HEK293 (cell line): Measurements from ENCODE around the gene CXCL11.
A peak's percentile ranks its signal among the peaks of the same experiment; 100 is the strongest.

ENCODE experiments used
- CTCF ChIA-PET: fragments of 350-600 bp; formaldehyde crosslinking; extraction: SDS; loops from one replicate; lab custom pipeline; 2021; ENCODE audit warnings: antibody characterized with exemption; lab: Yijun Ruan, JAX
- POLR2A ChIA-PET: fragments of 300-600 bp; formaldehyde crosslinking; extraction: SDS; loops from one replicate; lab custom pipeline; 2020; ENCODE audit warnings: antibody characterized with exemption, inconsistent platforms; lab: Yijun Ruan, JAX
- H3K27ac ChIP-seq: fragments of 200-500 bp; sonication (Bioruptor generic); 2 replicates; pipeline ENCODE4 v1.5.1; 2014; ENCODE audit warnings: low read depth, low read length, control low read depth, inconsistent platforms; ENCODE audit errors: extremely low read depth
- H3K36me3 ChIP-seq, 2 experiments: fragments of 200-500 bp in 1 of 2; sonication (Bioruptor generic) in 1 of 2; 1 replicate in 1 of 2; 2 replicates in 1 of 2; pipeline ENCODE4 v1.5.1; 2014 to 2017; ENCODE audit warnings: inconsistent platforms in 2 of 2, low read length in 2 of 2; ENCODE audit not compliant: control insufficient read depth in 2 of 2, insufficient read depth in 1 of 2
- H3K4me1 ChIP-seq: fragments of 200-500 bp; sonication (Bioruptor generic); 2 replicates; pipeline ENCODE4 v1.5.1; 2014; ENCODE audit warnings: mild to moderate bottlenecking, low read length, inconsistent platforms; ENCODE audit not compliant: control insufficient read depth, insufficient read depth
- H3K4me3 ChIP-seq: 2 replicates; pipeline ENCODE4 v1.5.1; 2011; ENCODE audit warnings: low read depth, mild to moderate bottlenecking, control low read depth, low read length, moderate library complexity
- H3K9me3 ChIP-seq: fragments of 200-500 bp; sonication (Bioruptor generic); 2 replicates; pipeline ENCODE4 v1.5.1; 2014; ENCODE audit warnings: low read depth, low read length, inconsistent platforms; ENCODE audit not compliant: control insufficient read depth, insufficient read depth
- GFI1B ChIP-seq: fragments of 450-650 bp; formaldehyde crosslinking; IDR thresholded peaks from 2 replicates; pipeline ENCODE4 v1.5.1; 2016; ENCODE audit warnings: missing biosample characterization, missing genetic modification characterization
- GLI2 ChIP-seq: fragments of 450-650 bp; formaldehyde crosslinking; IDR thresholded peaks from 2 replicates; pipeline ENCODE4; 2017; ENCODE audit warnings: missing biosample characterization, missing genetic modification characterization, low read depth, borderline replicate concordance
- MZF1 ChIP-seq: fragments of 450-650 bp; formaldehyde crosslinking; IDR thresholded peaks from 2 replicates; pipeline ENCODE4 v1.5.1; 2017; ENCODE audit warnings: missing biosample characterization, missing genetic modification characterization, borderline replicate concordance
- PRDM1 ChIP-seq: fragments of 450-650 bp; formaldehyde crosslinking; IDR thresholded peaks from 2 replicates; pipeline ENCODE4; 2016; ENCODE audit warnings: missing biosample characterization, missing genetic modification characterization
- PRDM4 ChIP-seq: fragments of 450-650 bp; formaldehyde crosslinking; IDR thresholded peaks from 2 replicates; pipeline ENCODE4 v1.5.1; 2017; ENCODE audit warnings: missing biosample characterization, missing genetic modification characterization
- SP3 ChIP-seq: fragments of 450-650 bp; formaldehyde crosslinking; IDR thresholded peaks from 2 replicates; pipeline ENCODE4 v1.5.1; 2016; ENCODE audit warnings: missing biosample characterization, missing genetic modification characterization
- YY2 ChIP-seq: fragments of 450-650 bp; formaldehyde crosslinking; IDR thresholded peaks from 2 replicates; pipeline ENCODE4 v1.5.1; 2016; ENCODE audit warnings: missing biosample characterization, missing genetic modification characterization
- ZBTB11 ChIP-seq: fragments of 450-650 bp; formaldehyde crosslinking; conservative IDR thresholded peaks from 2 replicates; pipeline ENCODE4 v1.5.1; 2016; ENCODE audit warnings: low read depth, missing biosample characterization, missing genetic modification characterization
- ZBTB48 ChIP-seq: fragments of 450-650 bp; formaldehyde crosslinking; IDR thresholded peaks from 2 replicates; pipeline ENCODE4 v1.5.1; 2016; ENCODE audit warnings: missing biosample characterization, missing genetic modification characterization
- ZNF169 ChIP-seq: fragments of 450-650 bp; formaldehyde crosslinking; IDR thresholded peaks from 2 replicates; pipeline ENCODE4 v1.5.1; 2016; ENCODE audit warnings: missing biosample characterization, missing genetic modification characterization
- ZNF214 ChIP-seq: fragments of 450-650 bp; formaldehyde crosslinking; IDR thresholded peaks from 2 replicates; pipeline ENCODE4 v1.5.1; 2017; ENCODE audit warnings: missing biosample characterization, mild to moderate bottlenecking, missing genetic modification characterization, borderline replicate concordance
- ZNF280C ChIP-seq: fragments of 450-650 bp; formaldehyde crosslinking; IDR thresholded peaks from 2 replicates; pipeline ENCODE4 v1.5.1; 2016; ENCODE audit warnings: missing biosample characterization, missing genetic modification characterization
- ZNF350 ChIP-seq: fragments of 450-650 bp; formaldehyde crosslinking; IDR thresholded peaks from 2 replicates; pipeline ENCODE4 v1.5.0; 2017; ENCODE audit warnings: missing biosample characterization, mild to moderate bottlenecking, missing genetic modification characterization
- ZNF416 ChIP-seq: fragments of 450-650 bp; formaldehyde crosslinking; IDR thresholded peaks from 2 replicates; pipeline ENCODE4 v1.5.1; 2016; ENCODE audit warnings: missing biosample characterization, missing genetic modification characterization
- ZNF529 ChIP-seq: fragments of 450-650 bp; formaldehyde crosslinking; IDR thresholded peaks from 2 replicates; pipeline ENCODE4 v1.5.1; 2017; ENCODE audit warnings: missing genetic modification characterization, missing biosample characterization; ENCODE audit not compliant: insufficient replicate concordance
- ZNF629 ChIP-seq: fragments of 450-650 bp; formaldehyde crosslinking; IDR thresholded peaks from 2 replicates; pipeline ENCODE4 v1.5.1; 2017; ENCODE audit warnings: missing biosample characterization, missing genetic modification characterization
- ZNF707 ChIP-seq: fragments of 450-650 bp; formaldehyde crosslinking; IDR thresholded peaks from 2 replicates; pipeline ENCODE4 v1.5.1; 2016; ENCODE audit warnings: missing biosample characterization, missing genetic modification characterization
- ZNF785 ChIP-seq: fragments of 450-650 bp; formaldehyde crosslinking; IDR thresholded peaks from 2 replicates; pipeline ENCODE4 v1.5.1; 2016; ENCODE audit warnings: missing biosample characterization, missing genetic modification characterization

CXCL11 gene

DNA sequence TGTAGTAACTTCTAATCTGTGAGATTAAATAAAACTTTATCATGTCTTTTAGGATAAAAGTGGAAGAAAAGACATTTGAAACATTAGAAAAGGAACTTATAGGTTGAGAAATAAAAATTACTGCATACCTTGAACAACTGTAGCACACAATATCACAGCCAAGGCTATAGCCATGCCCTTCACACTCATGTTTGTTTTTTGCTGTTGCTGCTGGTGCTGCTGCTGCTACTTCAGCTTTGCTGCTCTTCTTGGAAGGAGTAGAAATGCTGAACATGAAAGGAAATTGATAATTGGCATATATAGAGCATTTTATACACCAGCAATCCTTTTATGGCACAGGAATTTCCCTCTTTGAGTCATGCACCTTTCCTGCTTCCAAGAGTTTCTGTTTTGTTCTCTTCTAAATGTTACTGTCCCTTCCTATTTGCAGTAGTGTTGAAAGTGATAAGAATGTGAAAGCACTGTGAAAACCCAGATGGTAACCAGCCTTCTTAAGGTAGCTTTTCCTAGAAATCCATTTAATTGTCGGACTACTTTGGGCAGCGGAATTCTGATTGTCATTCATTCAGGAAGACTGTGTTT is at the start of gene CXCL11:
Gene CXCL11 (minus strand): TSS at position 272 of the 582 bp plus-strand sequence. CDS start 83 bp downstream, at position 189.
- ChIA-PET POLR2A (no interaction called here), CTCF (interaction anchor here (1.0 to 2.0 kb wide), 2 partner anchors 22 to 40 kb away, joined by 3 to 5 read pairs; no protein-coding TSS in a partner anchor)
- Histone ChIP-seq H3K27ac (no peak within 1 kb of the TSS), H3K9me3 (no peaks in the 10 kb centered on the region), H3K4me3 (no peak within 1 kb of the TSS), H3K36me3 (no peaks in the 10 kb centered on the region), H3K4me1 (no peaks in the 10 kb centered on the region)
- 0 out of 2 replicates have a peak, but pooled peaks have one; percentile 38 for TF ChIP-seq PRDM1
- no peak for TF ChIP-seq ZNF629
- no peak for TF ChIP-seq ZBTB48 (tag by site-specific recombination)

DNA sequence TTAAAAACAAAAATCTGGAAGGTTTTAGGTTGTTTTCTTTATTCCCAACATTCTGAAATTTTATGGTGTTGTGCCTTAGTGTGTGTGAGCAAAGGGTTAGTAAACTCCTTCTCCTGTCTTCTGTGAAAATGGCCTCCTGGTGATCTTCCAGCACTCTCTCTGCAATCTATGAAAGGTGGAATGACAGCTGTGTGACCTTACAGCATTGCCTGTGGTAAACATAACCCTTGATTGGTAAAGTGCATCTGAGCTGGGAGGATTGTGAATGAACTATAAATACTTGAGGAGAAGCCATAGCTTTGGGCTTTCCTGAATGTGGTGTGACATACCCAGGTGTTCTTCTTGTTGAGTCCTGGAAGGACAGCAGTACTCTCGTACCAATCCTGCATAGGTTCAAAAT is 48.7 kb upstream of the CXCL11 start:
- no peak overlapping the region for H3K4me3 ChIP-seq
- H3K9me3 ChIP-seq: no peaks in the 10 kb centered on the region
- H3K27ac ChIP-seq: no peak overlapping the region
- H3K4me1 ChIP-seq: no peaks in the 10 kb centered on the region
- POLR2A ChIA-PET: no interaction called here
- TF ChIP-seq ZNF280C: no peak
- no peak for TF ChIP-seq ZNF416 (tag by site-specific recombination)
- TF ChIP-seq ZNF785 (tag by site-specific recombination): no peak
- TF ChIP-seq ZNF350 (tag by site-specific recombination): no peak
- TF ChIP-seq ZBTB11: no peak
- TF ChIP-seq ZNF707 (tag by site-specific recombination): no peak
- TF ChIP-seq PRDM4 (tag by site-specific recombination): no peak
- no peaks in the 10 kb centered on the region for H3K36me3 ChIP-seq
- CTCF ChIA-PET: interaction anchor here (1.0 to 1.1 kb wide), 3 partner anchors 16 to 89 kb away, joined by 3 to 6 read pairs (median 4); no protein-coding TSS in a partner anchor

DNA sequence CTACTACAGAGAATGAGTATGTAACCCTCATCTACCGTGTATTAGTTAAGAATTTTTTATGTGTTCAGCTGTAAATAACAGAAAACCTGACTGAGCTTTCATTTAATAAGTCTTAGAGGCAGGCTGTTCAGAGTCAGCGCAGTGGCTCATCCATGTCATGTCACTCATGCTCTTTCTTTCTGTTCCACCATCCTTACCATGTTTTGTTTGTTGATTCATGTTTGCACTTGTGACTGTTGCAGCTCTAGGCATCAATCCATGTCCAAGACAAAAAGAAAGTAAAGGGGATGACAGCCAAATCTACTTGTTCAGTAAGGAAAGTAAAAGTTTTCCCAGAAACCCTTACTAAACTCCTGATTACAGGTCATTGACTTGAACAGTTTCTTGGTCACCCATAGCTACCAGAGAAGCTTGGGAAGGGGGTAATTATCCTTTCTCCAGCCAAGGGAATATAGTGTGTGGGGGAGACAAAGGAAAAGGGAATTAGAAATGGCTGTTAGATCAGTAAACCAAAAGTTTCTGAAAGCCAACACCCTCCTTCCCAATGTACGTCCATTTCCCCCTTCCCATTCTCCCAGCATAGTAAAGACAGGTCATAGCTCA is 47.6 kb upstream of the CXCL11 start:
- H3K36me3 ChIP-seq: no peaks in the 10 kb centered on the region
- ChIA-PET POLR2A (no interaction called here), CTCF (interaction anchor here (0.8 to 1.2 kb wide), 4 partner anchors 11 to 188 kb away, joined by 3 to 7 read pairs (median 4); no protein-coding TSS in a partner anchor)
- no peaks in the 10 kb centered on the region for H3K4me1 ChIP-seq
- no peak for TF ChIP-seq ZNF214 (tag by site-specific recombination)
- no peak for TF ChIP-seq GFI1B (tag by site-specific recombination)
- TF ChIP-seq MZF1 (tag by site-specific recombination): no peak
- no peak for TF ChIP-seq ZNF529
- TF ChIP-seq GLI2 (tag by site-specific recombination): no peak
- TF ChIP-seq YY2 (tag by site-specific recombination): no peak
- no peak for TF ChIP-seq SP3
- no peak for TF ChIP-seq ZNF169 (tag by site-specific recombination)
- no peak overlapping the region for H3K4me3 ChIP-seq
- no peaks in the 10 kb centered on the region for H3K9me3 ChIP-seq
- no peak overlapping the region for H3K27ac ChIP-seq
